GM23338 (cell line): ENCODE measurements around the gene GGCX. TPM values are rescaled to one million over a fixed set of nuclear protein-coding genes. Genes with fewer than 3 reads are reported as not detected.

Source experiments
- ATAC-seq: fragments of 200-7000 bp; cut with Tn5 transposase; 3 replicates; pipeline ENCODE4 v1.9.1; 2020
- DNase-seq: peaks from one replicate; pipeline ENCODE4 v3.0.0-alpha.2; 2015; ENCODE audit warnings: low spot score
- H2AFZ ChIP-seq: fragments of 200-600 bp; sonication (generic); 2 replicates; pipeline ENCODE4 v1.8.0; 2016; ENCODE audit warnings: antibody characterized with exemption, mild to moderate bottlenecking, moderate library complexity
- H3F3A ChIP-seq: fragments of 200-600 bp; sonication (generic); replicated peaks from 2 replicates; pipeline ENCODE4 v1.8.0; 2017; ENCODE audit warnings: antibody characterized with exemption, mixed run types, low read depth
- H3K27ac ChIP-seq: fragments of 200-600 bp; sonication (generic); 2 replicates; pipeline ENCODE4 v1.6.1; 2016; ENCODE audit warnings: low read depth
- H3K27me3 ChIP-seq: fragments of 200-600 bp; sonication (generic); 2 replicates; pipeline ENCODE4 v1.8.0; 2016; ENCODE audit warnings: mild to moderate bottlenecking, mixed run types, moderate library complexity; ENCODE audit not compliant: insufficient read depth
- H3K36me3 ChIP-seq: fragments of 200-600 bp; sonication (generic); 2 replicates; pipeline ENCODE4 v1.8.0; 2016; ENCODE audit warnings: mild to moderate bottlenecking; ENCODE audit not compliant: insufficient read depth
- H3K4me1 ChIP-seq: fragments of 200-600 bp; sonication (generic); 2 replicates; pipeline ENCODE4 v1.8.0; 2016; ENCODE audit warnings: mild to moderate bottlenecking, moderate library complexity; ENCODE audit not compliant: insufficient read depth
- H3K4me2 ChIP-seq: fragments of 200-600 bp; sonication (generic); 2 replicates; pipeline ENCODE4 v1.7.1; 2017; ENCODE audit warnings: mixed run types
- H3K4me3 ChIP-seq: fragments of 200-600 bp; sonication (generic); 2 replicates; pipeline ENCODE4 v1.6.1; 2016; ENCODE audit warnings: mixed run types
- H3K79me2 ChIP-seq: fragments of 200-600 bp; sonication (generic); replicated peaks from 2 replicates; pipeline ENCODE4 v1.8.0; 2017; ENCODE audit warnings: mild to moderate bottlenecking; ENCODE audit not compliant: insufficient read depth
- H3K9me2 ChIP-seq: fragments of 200-600 bp; sonication (generic); 2 replicates; pipeline ENCODE4 v1.8.0; 2017; ENCODE audit not compliant: insufficient read depth
- H4K20me1 ChIP-seq: fragments of 200-600 bp; sonication (generic); replicated peaks from 2 replicates; pipeline ENCODE4 v1.8.0; 2017; ENCODE audit warnings: mild to moderate bottlenecking; ENCODE audit not compliant: insufficient read depth
- H3K27ac Mint-ChIP-seq: 2 replicates; pipeline ENCODE4 v1.8.0; 2020; ENCODE audit warnings: inconsistent platforms, mild to moderate bottlenecking, moderate library complexity, mixed read lengths
- H3K27me3 Mint-ChIP-seq: 3 replicates; pipeline ENCODE4 v1.8.0; 2022; ENCODE audit warnings: low read depth, mild to moderate bottlenecking, moderate library complexity, mixed read lengths, inconsistent platforms; ENCODE audit not compliant: insufficient read depth, poor library complexity
- H3K36me3 Mint-ChIP-seq: 3 replicates; pipeline ENCODE4 v1.8.0; 2021; ENCODE audit warnings: low read depth, mild to moderate bottlenecking, inconsistent platforms, moderate library complexity, mixed read lengths
- H3K4me1 Mint-ChIP-seq: 3 replicates; pipeline ENCODE4 v1.8.0; 2020; ENCODE audit warnings: mild to moderate bottlenecking, inconsistent platforms, mixed read lengths
- H3K4me3 Mint-ChIP-seq: 3 replicates; pipeline ENCODE4 v1.8.0; 2021; ENCODE audit warnings: moderate library complexity, mild to moderate bottlenecking, inconsistent platforms, mixed read lengths
- H3K9me3 Mint-ChIP-seq: 3 replicates; pipeline ENCODE4 v1.8.0; 2020; ENCODE audit warnings: moderate library complexity, mild to moderate bottlenecking, inconsistent platforms, mixed read lengths
- CREB1 ChIP-seq: fragments of 250-450 bp; sonication (Bioruptor Pico); IDR thresholded peaks from 2 replicates; pipeline ENCODE4 v1.5.0; 2020; ENCODE audit warnings: low read depth, mild to moderate bottlenecking, moderate library complexity
- CTCF ChIP-seq, 2 experiments: fragments of 200-600 bp in 1 of 2; sonication (generic) in 1 of 2; conservative IDR thresholded peaks; 2 replicates each; pipeline versions ENCODE4 v1.5.1 to v1.6.1; 2016 to 2017; ENCODE audit warnings: antibody characterized with exemption in 2 of 2, low read depth in 2 of 2, mild to moderate bottlenecking in 2 of 2, moderate library complexity in 1 of 2
- ETS1 ChIP-seq: IDR thresholded peaks from 2 replicates; pipeline ENCODE4 v1.6.1; 2016; ENCODE audit warnings: antibody characterized with exemption
- EZH2 ChIP-seq: fragments of 200-600 bp; sonication (generic); IDR thresholded peaks from one replicate; pipeline ENCODE4 v1.8.0; 2017; ENCODE audit warnings: antibody characterized with exemption, mild to moderate bottlenecking, low read depth; ENCODE audit not compliant: unreplicated experiment
- EZH2phosphoT487 ChIP-seq: fragments of 200-600 bp; sonication (generic); IDR thresholded peaks from one replicate; pipeline ENCODE4 v1.8.1; 2018; ENCODE audit warnings: antibody characterized with exemption; ENCODE audit not compliant: unreplicated experiment
- JUNB ChIP-seq: IDR thresholded peaks from one replicate; pipeline ENCODE4 v1.6.1; 2016; ENCODE audit warnings: antibody characterized with exemption; ENCODE audit not compliant: unreplicated experiment
- NANOG ChIP-seq: IDR thresholded peaks from 2 replicates; pipeline ENCODE4 v1.6.1; 2016; ENCODE audit warnings: antibody characterized with exemption, borderline replicate concordance
- POLR2AphosphoS5 ChIP-seq: IDR thresholded peaks from 2 replicates; pipeline ENCODE4 v1.6.1; 2016; ENCODE audit warnings: antibody characterized with exemption, low read depth
- REST ChIP-seq: IDR thresholded peaks from one replicate; pipeline ENCODE4 v1.6.1; 2018; ENCODE audit warnings: antibody characterized with exemption; ENCODE audit not compliant: unreplicated experiment
- STAT1 ChIP-seq: IDR thresholded peaks from one replicate; pipeline ENCODE4 v1.6.1; 2016; ENCODE audit warnings: antibody characterized with exemption; ENCODE audit not compliant: unreplicated experiment
- ZNF114 ChIP-seq: fragments of 250-450 bp; sonication (Bioruptor Pico); IDR thresholded peaks from 2 replicates; pipeline ENCODE4 v1.5.0; 2020; ENCODE audit warnings: mild to moderate bottlenecking, moderate library complexity
- ZNF331 ChIP-seq: fragments of 250-450 bp; sonication (Bioruptor Pico); IDR thresholded peaks from 2 replicates; pipeline ENCODE4 v1.5.0; 2020; ENCODE audit warnings: low read depth, mild to moderate bottlenecking, moderate library complexity
- ZNF462 ChIP-seq: fragments of 250-450 bp; sonication (Bioruptor Pico); IDR thresholded peaks from 2 replicates; pipeline ENCODE4 v1.5.0; 2020; ENCODE audit warnings: mild to moderate bottlenecking, moderate library complexity
- polyA plus RNA-seq: library from polyadenylated mRNA; unstranded; fragments of >200 nt; fragmentation: Nextera tagmentation; extraction: Ambion mirVana; gene quantifications from 2 replicates; pipeline ENCODE4 v1.2.1, GENCODE V29; 2016
- total RNA-seq: library from RNA; depleted of rRNA; stranded (reverse); fragments of >200 nt; shearing (Covaris generic); gene quantifications from 2 replicates; pipeline ENCODE4 v1.2.3, GENCODE V29; 2014

GGCX gene
- total and polyA plus RNA-seq, 2 experiments from 2014 or later, result 14.4 to 36.2 TPM

GRCh38 chr2:85511008-85511811 lies 50.1 kb downstream of the GGCX start:
- no peaks in the 10 kb centered on the region for H3K9me3 Mint-ChIP-seq
- no peak for ATAC-seq

More at GRCh38 chr2:85511008-85511811, 50.1 kb downstream of the GGCX start:
- no peaks in the 10 kb centered on the region for H3K4me1 ChIP-seq
- H3K27ac Mint-ChIP-seq, result no peak overlapping the region
- no peak overlapping the region for H2AFZ ChIP-seq
- no peak overlapping the region for H3K4me2 ChIP-seq
- no peak overlapping the region for H3K4me3 Mint-ChIP-seq
- H3K9me2 ChIP-seq, result no peaks in the 10 kb centered on the region
- H3K79me2 ChIP-seq, result no peaks in the 10 kb centered on the region
- H3K36me3 Mint-ChIP-seq, result no peaks in the 10 kb centered on the region
- peaks cover 4% of the 10 kb centered on the region for H3K27me3 Mint-ChIP-seq
- TF ChIP-seq POLR2AphosphoS5 (no peak), NANOG (no peak), JUNB (no peak), CREB1 (no peak), REST (no peak), CTCF (conservative IDR thresholded peaks at IDR 0.05; ENCODE audit: low read depth in 2 of 2) (no peak), ZNF331 (CRISPR knock-in tag) (no peak), ZNF462 (CRISPR knock-in tag) (no peak), STAT1 (no peak), EZH2 (no peak), ETS1 (no peak), ZNF114 (CRISPR knock-in tag) (no peak), EZH2phosphoT487 (no peak)
- no peaks in the 10 kb centered on the region for H3K36me3 ChIP-seq
- peaks cover 5% of the 10 kb centered on the region; the same call in 2 of the 3 replicates for H3K4me1 Mint-ChIP-seq
- no peaks in the 10 kb centered on the region for H3K27me3 ChIP-seq
- no peak overlapping the region for H3K27ac ChIP-seq
- no peak overlapping the region for H3K4me3 ChIP-seq
- DNase-seq, result no peak
- H4K20me1 ChIP-seq, result no peaks in the 10 kb centered on the region
- no peaks in the 10 kb centered on the region for H3F3A ChIP-seq
